Osteoblast (primary cell): ENCODE results near the gene DIP2A. TPM values are rescaled to one million over a fixed set of nuclear protein-coding genes. Genes with fewer than 3 reads are reported as not detected.

Experiments
- DNase-seq: peaks from one replicate; pipeline ENCODE4 v3.0.0; 2011; ENCODE audit warnings: low spot score, mixed read lengths; ENCODE audit not compliant: insufficient read length; ENCODE audit errors: missing footprints
- H2AFZ ChIP-seq: 2 replicates; pipeline ENCODE4 v1.6.0; 2011; ENCODE audit warnings: mild to moderate bottlenecking, low read length
- H3K27ac ChIP-seq: 2 replicates; pipeline ENCODE4 v1.5.1; 2011; ENCODE audit warnings: mild to moderate bottlenecking, low read depth, low read length, moderate library complexity
- H3K27me3 ChIP-seq: 2 replicates; pipeline ENCODE4 v1.6.0; 2012; ENCODE audit warnings: mild to moderate bottlenecking, control low read depth, inconsistent platforms, low read length, moderate library complexity; ENCODE audit not compliant: insufficient read depth
- H3K36me3 ChIP-seq: 2 replicates; pipeline ENCODE4 v1.5.1; 2011; ENCODE audit warnings: mild to moderate bottlenecking, low read length, control low read depth, moderate library complexity; ENCODE audit not compliant: insufficient read depth
- H3K4me1 ChIP-seq: 2 replicates; pipeline ENCODE4 v1.5.1; 2011; ENCODE audit warnings: mild to moderate bottlenecking, low read length, control low read depth, moderate library complexity; ENCODE audit not compliant: insufficient read depth
- H3K4me2 ChIP-seq: 2 replicates; pipeline ENCODE4 v1.6.0; 2011; ENCODE audit warnings: mild to moderate bottlenecking, low read length; ENCODE audit not compliant: insufficient read depth
- H3K4me3 ChIP-seq: fragments of 200-600 bp; sonication (generic); 3 replicates; pipeline ENCODE4 v1.5.1; 2012; ENCODE audit warnings: mild to moderate bottlenecking, low read length, inconsistent platforms; ENCODE audit not compliant: insufficient read depth
- H3K79me2 ChIP-seq: 2 replicates; pipeline ENCODE4 v1.6.0; 2012; ENCODE audit warnings: mild to moderate bottlenecking, low read length, control low read depth, inconsistent platforms; ENCODE audit not compliant: insufficient read depth
- H3K9me3 ChIP-seq: 2 replicates; pipeline ENCODE4 v1.5.1; 2011; ENCODE audit warnings: low read depth, low read length, control low read depth
- H4K20me1 ChIP-seq: 2 replicates; pipeline ENCODE4 v1.6.0; 2012; ENCODE audit warnings: mild to moderate bottlenecking, low read length, control low read depth; ENCODE audit not compliant: insufficient read depth
- CTCF ChIP-seq: IDR thresholded peaks from 2 replicates; pipeline ENCODE4 v1.5.1; 2011; ENCODE audit warnings: mild to moderate bottlenecking, low read depth, low read length, moderate library complexity; ENCODE audit errors: extremely low read depth
- total RNA-seq: library from RNA; depleted of rRNA; stranded (reverse); fragments of >200 nt; gene quantifications from 2 replicates; pipeline ENCODE4 v1.2.3, GENCODE V29; 2012

The DIP2A gene
- total RNA-seq, 1 donor = 22.8 TPM

- Histone ChIP-seq H3K4me3 (no peak overlapping the region), H3K79me2 (no peaks in the 10 kb centered on the region), H4K20me1 (no peaks in the 10 kb centered on the region), H3K4me2 (no peak overlapping the region), H2AFZ (no peak overlapping the region), H3K27ac (no peak overlapping the region), H3K4me1 (no peaks in the 10 kb centered on the region), H3K27me3 (no peaks in the 10 kb centered on the region), H3K36me3 (peaks cover 17% of the 10 kb centered on the region), H3K9me3 (no peaks in the 10 kb centered on the region)
- TF ChIP-seq CTCF = no peak
- peak; percentile 84 for DNase-seq
These were observed 34.6 kb upstream of the DIP2A start for GRCh38 chr21:46424039-46424591.

- Histone ChIP-seq H3K27me3 (no peaks in the 10 kb centered on the region), H3K36me3 (peaks cover 17% of the 10 kb centered on the region), H3K4me1 (no peaks in the 10 kb centered on the region), H3K9me3 (no peaks in the 10 kb centered on the region), H3K79me2 (no peaks in the 10 kb centered on the region), H3K27ac (no peak overlapping the region), H3K4me3 (no peak overlapping the region), H3K4me2 (no peak overlapping the region), H4K20me1 (no peaks in the 10 kb centered on the region), H2AFZ (no peak overlapping the region)
- TF ChIP-seq CTCF = no peak
- peak; percentile 58 for DNase-seq
These were observed 34.1 kb upstream of the DIP2A start for GRCh38 chr21:46424621-46425020.

- Histone ChIP-seq H3K4me2 (no peak overlapping the region), H3K27ac (no peak overlapping the region), H2AFZ (no peak overlapping the region), H3K79me2 (no peaks in the 10 kb centered on the region), H3K27me3 (no peaks in the 10 kb centered on the region), H3K9me3 (no peaks in the 10 kb centered on the region), H3K4me1 (no peaks in the 10 kb centered on the region), H3K36me3 (peaks cover 17% of the 10 kb centered on the region), H4K20me1 (no peaks in the 10 kb centered on the region), H3K4me3 (no peak overlapping the region)
- no peak for TF ChIP-seq CTCF
- DNase-seq = peak; percentile 39
These were observed 33.6 kb upstream of the DIP2A start for GRCh38 chr21:46425041-46425440.

- no peaks in the 10 kb centered on the region for H4K20me1 ChIP-seq
- no peak for TF ChIP-seq CTCF
- no peaks in the 10 kb centered on the region for H3K79me2 ChIP-seq
- H3K4me3 ChIP-seq = no peak overlapping the region
- H3K36me3 ChIP-seq = peaks cover 22% of the 10 kb centered on the region
- H3K4me1 ChIP-seq = no peaks in the 10 kb centered on the region
- H3K4me2 ChIP-seq = no peak overlapping the region
- H3K27me3 ChIP-seq = no peaks in the 10 kb centered on the region
- no peaks in the 10 kb centered on the region for H3K9me3 ChIP-seq
- no peak overlapping the region for H3K27ac ChIP-seq
- peak; percentile 34 for DNase-seq
- no peak overlapping the region for H2AFZ ChIP-seq
These were observed 33.1 kb upstream of the DIP2A start for GRCh38 chr21:46425571-46425970.
